Activated B cell treated with CpG ODN at 0.5 μM for 24 hours (primary cell): ENCODE data around the gene AP3B2. TPM values are rescaled to one million over a fixed set of nuclear protein-coding genes. Genes with fewer than 3 reads are reported as not detected.
"Not testable (repeated sequence)": the region's sequence is repeated elsewhere in the genome, so short reads cannot be mapped to it uniquely, and the experiment has no call there.

Experiments
- ATAC-seq: fragments of 200-7000 bp; cut with Tn5 transposase; one replicate; pipeline ENCODE4 v1.10.0; 2021; ENCODE audit warnings: low read depth, mild to moderate bottlenecking, moderate library complexity
- CTCF ChIA-PET: fragments of 350-600 bp; sonication (Branson Sonifier 250); formaldehyde crosslinking; loops from one replicate; lab custom pipeline; 2021; ENCODE audit warnings: antibody characterized with exemption; lab: Charles Lee
- POLR2A ChIA-PET: fragments of 350-600 bp; sonication (Branson Sonifier 250); formaldehyde crosslinking; loops from one replicate; lab custom pipeline; 2021; ENCODE audit warnings: antibody characterized with exemption; lab: Charles Lee
- DNase-seq: peaks from one replicate; pipeline ENCODE4 v3.0.0; 2022
- H3K27ac Mint-ChIP-seq: one replicate; pipeline ENCODE4 v1.8.0; 2020; ENCODE audit warnings: mixed read lengths
- H3K27me3 Mint-ChIP-seq: one replicate; pipeline ENCODE4 v1.8.0; 2021; ENCODE audit warnings: mixed read lengths
- H3K36me3 Mint-ChIP-seq: one replicate; pipeline ENCODE4 v1.8.0; 2021; ENCODE audit warnings: low read depth, mixed read lengths
- H3K4me1 Mint-ChIP-seq: one replicate; pipeline ENCODE4 v1.8.0; 2021; ENCODE audit warnings: mixed read lengths
- H3K4me3 Mint-ChIP-seq: one replicate; pipeline ENCODE4 v1.8.0; 2020; ENCODE audit warnings: mild to moderate bottlenecking, mixed read lengths
- H3K9me3 Mint-ChIP-seq: one replicate; pipeline ENCODE4 v1.8.0; 2020; ENCODE audit warnings: mixed read lengths
- CTCF ChIP-seq: fragments of 200-600 bp; IDR thresholded peaks from one replicate; pipeline ENCODE4 v1.8.0; 2022; ENCODE audit warnings: antibody characterized with exemption, mild to moderate bottlenecking
- intact Hi-C: fragments of 100-400 bp; cut with micrococcal nuclease; formaldehyde crosslinking; loops from one replicate; pipeline ENCODE4 v1.15.1; 2024
- total RNA-seq: library from RNA; stranded (reverse); gene quantifications from 2 replicates; pipeline ENCODE4 v1.2.3, GENCODE V29; 2022

The AP3B2 gene
- total RNA-seq, 1 donor from 2014 or later: 0.22 TPM

- Mint-ChIP-seq H3K27ac (no peak overlapping the region), H3K4me1 (no peaks in the 10 kb centered on the region), H3K4me3 (no peak overlapping the region), H3K27me3 (peaks cover 32% of the 10 kb centered on the region), H3K36me3 (peaks cover 2% of the 10 kb centered on the region), H3K9me3 (peaks cover 11% of the 10 kb centered on the region)
- POLR2A ChIA-PET: interaction anchor here (1.1 kb wide), 1 partner anchor 36 kb away, joined by 3 read pairs; no protein-coding TSS in a partner anchor
- DNase-seq (no peak), ATAC-seq (no peak)
- no peak for TF ChIP-seq CTCF
- intact Hi-C loops: no loop called here
- CTCF ChIA-PET: no interaction called here
Observed at GRCh38 chr15:82714016-82714415, 4.3 kb upstream of the AP3B2 start.

GRCh38 chr15:82712036-82712435 is 2.4 kb upstream of the AP3B2 start:
- Mint-ChIP-seq H3K27me3 (peaks cover 32% of the 10 kb centered on the region), H3K27ac (no peak overlapping the region), H3K4me3 (no peak overlapping the region), H3K9me3 (peaks cover 5% of the 10 kb centered on the region), H3K4me1 (no peaks in the 10 kb centered on the region), H3K36me3 (peaks cover 2% of the 10 kb centered on the region)
- ChIA-PET POLR2A (no interaction called here), CTCF (no interaction called here)
- intact Hi-C loops: no loop called here
- ATAC-seq (no peak), DNase-seq (no peak)
- no peak for TF ChIP-seq CTCF

- CTCF ChIA-PET: no interaction called here
- DNase-seq (no peak), ATAC-seq (no peak)
- intact Hi-C loops: no loop called here
- Mint-ChIP-seq H3K4me3 (peak overlapping the region; percentile 5), H3K27me3 (peaks cover 32% of the 10 kb centered on the region), H3K9me3 (no peaks in the 10 kb centered on the region), H3K36me3 (no peaks in the 10 kb centered on the region), H3K27ac (no peak overlapping the region), H3K4me1 (no peaks in the 10 kb centered on the region)
- TF ChIP-seq CTCF: no peak
- POLR2A ChIA-PET: no interaction called here
Observed at GRCh38 chr15:82710926-82711490, 1.3 kb upstream of the AP3B2 start.

GRCh38 chr15:82710208-82710555 is 507 bp upstream of the AP3B2 start:
- Mint-ChIP-seq H3K27me3 (peaks cover 29% of the 10 kb centered on the region), H3K27ac (no peak overlapping the region), H3K4me1 (no peaks in the 10 kb centered on the region), H3K36me3 (no peaks in the 10 kb centered on the region), H3K4me3 (peak overlapping the region; percentile 44), H3K9me3 (no peaks in the 10 kb centered on the region)
- ATAC-seq (no peak), DNase-seq (no peak)
- POLR2A ChIA-PET: no interaction called here
- no peak for TF ChIP-seq CTCF
- CTCF ChIA-PET: no interaction called here
- intact Hi-C loops: no loop called here

GRCh38 chr15:82709081-82709420 is 624 bp downstream of the AP3B2 start:
- ChIA-PET CTCF (interaction anchor here (0.8 kb wide), 1 partner anchor 178 kb away, joined by 3 read pairs; no protein-coding TSS in a partner anchor), POLR2A (interaction anchor here (1.4 kb wide), 1 partner anchor 168 kb away, joined by 6 read pairs; the partner anchor contains the start of gene RPS17)
- ATAC-seq: no peak
- H3K4me1 Mint-ChIP-seq: no peaks in the 10 kb centered on the region
- intact Hi-C loops: loop anchor here (1.0 to 2.0 kb wide), 4 partner anchors 28 to 169 kb away; partner anchors contain the start of gene RPS17
- no peak for TF ChIP-seq CTCF
- no peak overlapping the region for H3K4me3 Mint-ChIP-seq
- no peak for DNase-seq
- H3K27me3 Mint-ChIP-seq: peaks cover 29% of the 10 kb centered on the region
- H3K36me3 Mint-ChIP-seq: no peaks in the 10 kb centered on the region
- no peak overlapping the region for H3K27ac Mint-ChIP-seq
- no peaks in the 10 kb centered on the region for H3K9me3 Mint-ChIP-seq

- H3K4me1 Mint-ChIP-seq, DNase-seq, H3K36me3 Mint-ChIP-seq, intact Hi-C loops, H3K9me3 Mint-ChIP-seq, CTCF ChIA-PET, H3K4me3 Mint-ChIP-seq, POLR2A ChIA-PET, H3K27ac Mint-ChIP-seq, H3K27me3 Mint-ChIP-seq, ATAC-seq: not testable (repeated sequence)
Observed at GRCh38 chr15:82705856-82706255, 3.8 kb downstream of the AP3B2 start.
